ENCODE data around the gene PRPF19. TPM values are rescaled to one million over a fixed set of nuclear protein-coding genes. Genes with fewer than 3 reads are reported as not detected.

Gene PRPF19
- total and polyA plus RNA-seq, 2 of the 4 experiments (the other 2 are of a cell fraction): 29.8 to 50.4 TPM

- no peak for TF ChIP-seq MAFK (IDR thresholded peaks at IDR 0.05; ENCODE audit: low read depth, low read length)
Measured at GRCh38 chr11:60934790-60935605, 28.6 kb upstream of the PRPF19 start (continued).

DNA sequence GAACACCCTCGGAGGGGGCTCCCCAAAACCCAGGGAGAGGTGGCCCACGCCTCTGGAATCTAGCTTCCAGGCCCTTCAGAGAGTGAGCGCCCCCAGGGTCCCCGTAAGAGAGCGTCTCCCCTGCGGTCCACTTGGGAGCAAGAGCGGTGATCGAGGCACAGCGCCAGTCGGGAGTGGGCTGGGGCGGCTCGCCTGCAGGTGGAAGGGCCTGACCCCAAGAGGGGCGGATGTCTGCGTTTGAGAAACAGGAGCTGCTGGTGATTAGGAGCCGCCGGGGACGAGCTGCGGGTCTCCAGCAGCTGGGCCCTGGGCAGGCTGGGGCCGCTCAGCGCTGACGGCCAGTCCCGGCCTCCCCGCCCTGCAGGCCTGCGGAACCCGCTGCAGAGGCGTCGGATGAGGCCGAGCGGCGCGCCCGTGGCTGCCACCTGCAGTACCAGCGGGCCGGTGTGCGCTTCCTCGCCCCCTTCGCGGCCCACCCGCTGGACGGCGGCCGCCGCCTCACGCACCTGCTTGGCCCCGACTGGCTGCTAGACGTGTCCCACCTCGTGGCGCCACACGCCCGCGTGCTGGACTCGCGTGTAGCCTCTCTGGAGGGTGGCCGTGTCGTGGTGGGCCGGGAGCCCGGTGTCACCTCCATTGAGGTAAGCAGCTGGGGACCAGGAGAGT, 27.9 kb upstream of the PRPF19 start:
- no peak overlapping the region for H2BK15ac ChIP-seq (ENCODE audit: low read depth, low read length)
- intact Hi-C loops (cut with micrococcal nuclease) (no loop called here), in situ Hi-C loops (cut with MboI; ENCODE audit: low sequenced_read_pairs) (no loop called here), dilution Hi-C loops (cut with HindIII; ENCODE audit: low sequenced_read_pairs, unreplicated experiment) (no loop called here)
- peaks cover 51% of the 10 kb centered on the region for H3K36me3 ChIP-seq (ENCODE audit: control insufficient read depth, insufficient read depth, low read length)
- H3K56ac ChIP-seq (ENCODE audit: extremely low read depth, insufficient read depth, low read length): no peak overlapping the region
- no peak overlapping the region for H3K14ac ChIP-seq (replicated peaks; ENCODE audit: low read depth, low read length)
- H3K4ac ChIP-seq (ENCODE audit: low read depth, low read length): no peak overlapping the region
- BruUV-seq (replicated peaks): no TSS peak
- H4K8ac ChIP-seq (ENCODE audit: low read depth in 2 of 2, low read length in 2 of 2): no peak overlapping the region
- H3K9me1 ChIP-seq (ENCODE audit: insufficient read depth, low read length): no peaks in the 10 kb centered on the region
- no peaks in the 10 kb centered on the region for H3K79me1 ChIP-seq (ENCODE audit: low read depth in 1 of 2, low read length in 2 of 2)
- no peak overlapping the region for H2AFZ ChIP-seq (replicated peaks; ENCODE audit: low read length, poor library complexity)
- no peaks in the 10 kb centered on the region for H4K20me1 ChIP-seq (ENCODE audit: insufficient read depth, low read length)
- no peak for ATAC-seq (ENCODE audit: low read depth)
- H2BK20ac ChIP-seq (ENCODE audit: low read depth, low read length): no peak overlapping the region
- H2AK9ac ChIP-seq (replicated peaks; ENCODE audit: low read depth, low read length, poor library complexity): peak overlapping the region; percentile 50
- H3K4me3 ChIP-seq (ENCODE audit: insufficient read depth, low read depth, low read length): no peak overlapping the region
- no peak overlapping the region for H2BK5ac ChIP-seq (ENCODE audit: low read depth, low read length, poor library complexity, severe bottlenecking)
- ChIA-PET POLR2A (ENCODE audit: unreplicated experiment) (no interaction called here), CTCF (no interaction called here)
- no peak overlapping the region for H4K91ac ChIP-seq (ENCODE audit: insufficient read depth, low read depth, low read length)
- H3K4me2 ChIP-seq (ENCODE audit: low read depth, low read length): no peak overlapping the region
- no peaks in the 10 kb centered on the region for H3K27me3 ChIP-seq (ENCODE audit: control insufficient read depth, insufficient read depth, low read length)
- WGBS, 2 experiments (ENCODE audit: extremely low coverage in 2 of 2, insufficient read length in 1 of 2): 95% methylated on average over 24 of the region's 57 CpGs; no CpG with 5 or more reads in 1 of the 2 experiments
- no peaks in the 10 kb centered on the region; the same call in 1 of the 2 replicates for H3K4me1 ChIP-seq (ENCODE audit: control insufficient read depth, insufficient read depth, low read length)
- H2AK5ac ChIP-seq (ENCODE audit: low read depth, low read length): no peak overlapping the region
- H3K9ac ChIP-seq (ENCODE audit: low read depth, low read length): no peak overlapping the region
- no peaks in the 10 kb centered on the region for H3K9me3 ChIP-seq (ENCODE audit: control insufficient read depth, insufficient read depth, low read length)
- H4K5ac ChIP-seq (ENCODE audit: low read depth, low read length): no peak overlapping the region
- no peak overlapping the region for H3K18ac ChIP-seq (ENCODE audit: low read depth, low read length)
- H3K23ac ChIP-seq (ENCODE audit: low read depth, low read length): no peak overlapping the region
- H2BK120ac ChIP-seq (ENCODE audit: low read depth, low read length): no peak overlapping the region
- TF ChIP-seq MAFK (IDR thresholded peaks at IDR 0.05; ENCODE audit: low read depth, low read length) (no peak), RCOR1 (IDR thresholded peaks at IDR 0.05; ENCODE audit: insufficient replicate concordance, low read length) (no peak)
- H3K27ac ChIP-seq (ENCODE audit: insufficient read depth, low read length): no peak overlapping the region
- DNase-seq: no peak
